Stimulated activated CD4-positive, alpha-beta T cell treated with anti-CD3 and anti-CD28 coated beads, Interleukin-12 subunit alpha, Interleukin-12 subunit beta, amount 100 ng/mL, for 48 hours (primary cell): ENCODE data around the gene SPZ1.
"Not testable (repeated sequence)": the region's sequence is repeated elsewhere in the genome, so short reads cannot be mapped to it uniquely, and the experiment has no call there.

Experiments
- DNase-seq, 3 donors: peaks; one replicate each; pipeline ENCODE4 v3.0.0-alpha.2; 2020; ENCODE audit warnings: low read depth in 2 of 3, low spot score in 1 of 3

Gene SPZ1, protein sequence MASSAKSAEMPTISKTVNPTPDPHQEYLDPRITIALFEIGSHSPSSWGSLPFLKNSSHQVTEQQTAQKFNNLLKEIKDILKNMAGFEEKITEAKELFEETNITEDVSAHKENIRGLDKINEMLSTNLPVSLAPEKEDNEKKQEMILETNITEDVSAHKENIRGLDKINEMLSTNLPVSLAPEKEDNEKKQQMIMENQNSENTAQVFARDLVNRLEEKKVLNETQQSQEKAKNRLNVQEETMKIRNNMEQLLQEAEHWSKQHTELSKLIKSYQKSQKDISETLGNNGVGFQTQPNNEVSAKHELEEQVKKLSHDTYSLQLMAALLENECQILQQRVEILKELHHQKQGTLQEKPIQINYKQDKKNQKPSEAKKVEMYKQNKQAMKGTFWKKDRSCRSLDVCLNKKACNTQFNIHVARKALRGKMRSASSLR

DNA sequence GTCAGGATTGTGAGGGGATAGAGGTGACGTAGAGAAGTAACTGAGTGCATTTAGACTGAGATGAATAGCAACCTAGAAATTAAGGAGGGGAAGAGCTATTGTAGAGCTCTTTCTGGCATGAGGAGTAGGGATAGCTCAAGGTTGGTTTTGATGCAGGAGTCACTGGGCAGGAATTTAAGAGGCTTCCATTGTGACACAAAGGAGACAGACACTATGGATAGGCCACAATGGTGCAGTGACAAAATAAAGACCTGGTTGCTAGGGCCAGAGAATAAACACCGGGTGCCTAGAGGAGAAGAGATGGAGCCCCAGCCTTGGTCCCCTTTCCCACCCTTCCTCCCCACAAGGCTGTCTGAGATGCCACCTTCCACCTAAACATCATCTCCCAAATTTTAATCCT lies at the start of gene SPZ1:
SPZ1 (plus strand) TSS at position 301 of the 400 bp plus-strand sequence. CDS start 214 bp downstream, outside the sequence.
- DNase-seq, result no peak

DNA sequence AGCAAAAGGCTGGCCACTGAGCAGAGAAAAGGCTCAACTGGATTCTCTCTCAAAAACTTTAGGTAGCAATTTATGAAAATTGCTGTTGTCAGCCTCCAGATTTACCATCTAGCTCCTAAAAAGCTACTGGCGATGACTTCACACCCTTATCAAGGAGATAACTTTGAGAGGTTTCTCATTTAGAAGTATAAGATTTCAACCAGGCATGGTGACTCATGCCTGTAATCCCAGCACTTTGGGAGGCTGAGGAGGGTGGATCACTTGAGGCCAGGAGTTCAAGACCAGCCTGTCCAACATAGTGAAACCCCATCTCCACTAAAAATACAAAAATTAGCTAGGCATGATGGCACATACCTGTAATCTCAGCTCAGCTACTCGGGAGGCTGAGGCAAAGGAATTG lies 49.3 kb upstream of the SPZ1 start:
- DNase-seq, result not testable (repeated sequence)

DNA sequence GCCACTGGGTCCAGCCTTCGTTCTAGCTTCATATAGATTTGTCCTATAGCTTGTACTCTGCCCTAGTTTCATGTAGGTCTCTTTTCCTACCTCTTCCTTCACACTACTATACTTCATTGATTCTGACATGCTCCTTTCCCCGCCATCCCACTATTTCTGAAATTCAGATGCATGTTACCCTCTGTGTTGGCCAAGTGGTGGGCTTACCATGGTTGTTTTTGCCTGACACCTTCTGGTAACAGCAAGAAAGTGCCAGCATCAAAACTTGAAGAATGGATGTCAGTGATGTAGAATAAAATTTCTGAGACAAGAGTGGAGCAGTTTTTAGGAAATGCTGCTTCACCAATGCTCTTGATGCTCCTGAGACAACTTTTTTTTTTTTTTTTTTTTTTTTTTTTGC lies 44.5 kb upstream of the SPZ1 start:
- DNase-seq, result no peak

DNA sequence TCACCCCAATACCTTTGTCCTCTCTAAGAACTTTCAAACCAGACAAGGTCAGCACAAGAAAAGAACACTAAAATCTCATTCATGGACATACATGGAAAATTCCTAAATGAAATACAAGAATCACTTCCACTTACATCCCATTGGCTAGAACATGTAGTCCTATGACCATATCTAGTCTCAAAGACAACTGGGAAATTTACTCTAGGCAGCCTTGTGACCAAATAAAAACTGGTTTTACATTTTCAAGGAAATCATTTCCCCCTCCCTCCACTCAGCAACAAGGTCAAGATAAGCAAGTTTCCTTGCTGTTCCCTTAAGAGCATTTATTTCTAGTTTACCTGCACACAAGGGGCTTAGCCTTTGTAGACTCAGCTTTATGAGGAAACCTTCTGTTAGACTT lies 43.6 kb upstream of the SPZ1 start:
- no peak for DNase-seq

DNA sequence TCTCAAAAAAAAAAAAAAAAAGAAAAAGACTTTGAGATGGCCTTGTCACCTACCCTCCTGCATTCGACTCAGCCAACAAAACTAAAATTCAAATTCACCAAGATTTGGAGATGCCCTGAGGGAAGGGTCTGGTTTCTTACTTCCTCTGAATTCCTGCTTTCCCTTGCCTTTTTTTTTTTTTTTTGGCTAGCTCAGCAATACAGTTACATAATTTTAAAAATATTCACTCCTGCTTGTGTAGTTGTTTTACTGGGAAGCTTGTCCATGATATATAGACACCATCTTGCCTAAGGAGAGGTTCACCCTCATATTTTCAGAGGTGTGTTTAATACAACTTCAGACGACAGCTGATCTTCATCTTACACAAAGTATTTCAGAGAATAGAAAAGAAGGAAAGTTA lies 42.6 kb upstream of the SPZ1 start:
- DNase-seq, result no peak

DNA sequence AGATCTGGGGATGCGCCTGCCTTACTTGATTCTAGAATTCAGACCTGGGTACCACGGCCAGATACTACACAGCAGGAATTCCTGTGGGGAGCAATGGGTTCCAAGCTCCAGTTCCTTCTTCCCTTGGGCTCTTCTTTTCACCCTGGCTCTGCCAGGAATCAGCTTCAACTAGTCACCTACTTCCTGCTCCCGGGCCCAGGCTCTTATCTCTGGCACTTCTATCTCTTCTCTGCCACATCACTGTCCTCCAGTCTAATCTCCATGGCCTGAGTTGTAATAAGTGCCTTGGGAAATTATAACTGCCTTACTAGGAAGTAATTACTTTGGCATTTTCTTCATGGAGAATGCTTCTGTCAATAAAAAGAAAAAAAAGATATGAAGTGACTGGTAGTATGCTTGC lies 37.7 kb upstream of the SPZ1 start:
- DNase-seq, result no peak

DNA sequence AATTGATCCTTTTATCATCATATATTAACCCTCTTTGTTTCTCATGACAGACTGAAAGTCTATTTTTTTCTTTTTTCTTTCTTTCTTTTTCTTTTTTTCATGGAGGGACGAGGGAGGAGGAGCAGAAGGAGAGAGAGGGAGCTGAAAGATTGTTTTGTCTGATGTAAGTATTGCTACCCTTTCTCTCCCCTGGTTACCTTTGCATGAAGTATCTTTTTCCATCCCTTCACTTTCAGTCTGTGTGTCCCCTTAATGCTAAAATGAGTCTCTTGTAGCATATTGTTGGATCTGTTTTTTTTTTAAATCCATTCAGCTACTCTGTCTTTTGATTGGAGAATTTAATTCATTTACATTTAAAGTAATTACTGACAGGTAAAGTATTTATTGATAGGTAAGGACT lies 36.4 kb upstream of the SPZ1 start:
- DNase-seq, result no peak

DNA sequence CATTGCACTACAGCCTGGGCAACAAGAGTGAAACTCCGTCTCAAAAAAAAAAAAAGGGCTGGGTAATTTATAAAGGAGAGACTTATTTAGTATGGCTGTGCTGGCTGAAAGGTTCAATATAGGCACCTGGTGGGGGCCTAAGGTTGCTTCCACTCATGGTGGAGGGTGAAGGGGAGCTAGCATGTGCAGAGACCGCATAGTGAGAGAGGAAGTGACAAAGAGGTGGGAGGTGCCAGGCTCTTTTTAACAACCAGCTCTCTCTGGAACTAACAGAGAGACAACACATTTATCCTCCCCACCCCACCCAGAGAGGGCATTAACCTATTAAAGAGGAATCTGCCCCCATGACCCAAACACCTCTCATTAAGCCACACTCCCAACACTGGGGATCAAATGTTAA lies 35.1 kb upstream of the SPZ1 start:
- peak in 1 of 3 donors; percentile 12 for DNase-seq

DNA sequence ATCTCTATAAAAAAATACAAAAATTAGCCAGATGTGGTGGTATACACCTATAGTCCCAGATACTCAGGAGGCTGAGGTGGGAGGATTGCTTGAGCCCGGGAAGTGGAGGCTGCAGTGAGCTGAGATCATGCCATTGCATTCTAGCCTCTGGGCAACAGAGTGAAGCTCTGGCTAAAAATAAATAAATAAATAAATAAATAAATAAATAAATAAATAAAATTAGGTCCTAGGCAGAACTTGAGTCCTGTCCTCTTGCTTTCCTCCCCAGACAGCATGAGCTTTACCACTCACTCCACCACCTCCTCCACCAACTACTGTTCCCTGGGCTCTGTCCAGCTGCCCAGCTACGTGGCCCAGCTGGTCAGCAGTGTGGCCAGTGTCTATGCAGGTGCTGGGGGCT lies 31.6 kb upstream of the SPZ1 start:
- no peak for DNase-seq

DNA sequence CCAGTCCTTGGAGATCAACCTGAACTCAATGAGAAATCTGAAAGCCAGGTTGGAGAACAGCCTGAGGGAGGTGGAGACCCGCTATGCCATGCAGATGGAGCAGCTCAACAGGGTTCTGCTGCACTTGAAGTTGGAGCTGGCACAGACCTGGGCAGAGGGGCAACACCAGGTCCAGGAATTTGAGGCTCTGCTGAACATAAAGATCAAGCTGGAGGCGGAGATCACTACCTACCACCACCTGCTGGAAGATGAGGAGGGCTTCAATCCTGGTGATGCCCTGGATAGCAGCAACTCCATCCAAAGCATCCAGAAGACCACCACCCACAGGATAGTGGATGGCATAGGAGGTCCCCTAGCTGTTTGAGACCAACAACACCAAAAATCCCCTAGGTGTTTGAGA lies 30.5 kb upstream of the SPZ1 start:
- no peak for DNase-seq

DNA sequence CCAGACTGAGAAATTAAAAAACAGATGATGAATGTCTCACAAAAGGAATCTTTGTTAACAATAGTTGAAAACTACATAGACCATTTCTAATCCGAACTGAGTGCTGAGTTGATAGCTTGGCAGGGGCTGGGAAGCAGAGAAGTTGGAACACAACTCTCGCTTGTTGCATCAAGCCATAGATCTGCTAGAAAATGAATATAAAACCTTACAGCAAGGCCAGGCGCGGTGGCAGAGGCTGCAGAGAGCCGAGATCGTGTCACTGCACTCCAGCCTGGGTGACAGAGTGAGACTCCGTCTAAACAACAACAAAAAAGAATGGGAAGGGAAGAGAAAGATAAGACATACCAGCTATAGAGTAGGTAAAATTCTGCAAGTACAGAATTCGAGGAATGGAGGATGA lies 28.0 kb upstream of the SPZ1 start:
- DNase-seq, result no peak

DNA sequence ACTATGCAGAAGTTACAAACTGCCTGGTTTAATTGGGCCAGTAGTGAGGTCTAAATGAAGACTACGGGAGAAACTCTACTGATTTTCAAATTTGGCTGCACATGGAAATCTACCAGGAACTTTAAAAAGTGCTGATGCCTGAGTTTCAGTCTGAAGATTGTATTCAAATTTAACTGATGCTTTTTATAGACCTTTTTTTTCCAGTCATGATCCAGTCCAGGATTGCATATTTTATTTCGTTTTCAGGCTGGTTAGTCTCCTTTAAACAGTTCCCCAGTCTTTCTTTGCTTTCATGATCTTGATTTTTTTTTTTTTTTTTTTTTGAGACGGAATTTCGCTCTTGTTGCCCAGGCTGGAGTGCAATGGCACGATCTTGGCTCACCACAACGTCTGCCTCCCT lies 23.7 kb upstream of the SPZ1 start:
- no peak for DNase-seq

DNA sequence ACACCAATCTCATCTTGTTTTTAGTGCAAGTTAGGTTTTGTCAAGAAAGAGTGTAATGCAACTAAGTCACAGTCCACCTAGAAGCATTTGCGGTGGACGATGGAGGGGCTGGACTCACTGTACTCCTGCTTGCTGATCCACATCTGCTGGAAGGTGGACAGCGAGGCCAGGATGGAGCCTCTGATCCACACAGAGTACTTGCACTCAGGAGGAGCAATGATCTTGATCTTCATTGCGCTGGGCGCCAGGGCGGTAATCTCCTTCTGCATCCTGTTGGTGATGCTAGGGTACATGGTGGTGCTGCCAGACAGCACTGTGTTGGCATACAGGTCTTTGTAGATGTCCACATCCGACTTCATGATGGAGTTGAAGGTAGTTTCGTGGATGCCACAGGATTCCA lies 20.2 kb upstream of the SPZ1 start:
- no peak for DNase-seq

DNA sequence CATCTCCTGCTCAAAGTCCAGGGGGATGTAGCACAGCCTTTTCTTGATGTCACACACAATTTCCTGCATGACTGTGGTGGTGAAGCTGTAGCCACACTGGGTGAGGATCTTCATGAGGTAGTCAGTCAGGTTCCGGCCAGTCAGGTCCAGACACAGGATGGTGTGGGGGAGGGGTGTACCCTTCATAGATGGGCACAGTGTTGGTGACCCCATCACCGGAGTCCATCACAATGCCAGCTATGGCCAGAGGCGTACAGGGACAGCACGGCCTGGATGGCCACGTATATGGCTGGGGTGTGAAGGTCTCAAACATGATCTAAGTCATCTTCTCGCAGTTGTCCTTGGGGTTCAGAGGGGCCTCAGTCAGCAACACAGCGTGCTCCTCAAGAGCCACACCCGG lies 19.7 kb upstream of the SPZ1 start:
- no peak for DNase-seq

DNA sequence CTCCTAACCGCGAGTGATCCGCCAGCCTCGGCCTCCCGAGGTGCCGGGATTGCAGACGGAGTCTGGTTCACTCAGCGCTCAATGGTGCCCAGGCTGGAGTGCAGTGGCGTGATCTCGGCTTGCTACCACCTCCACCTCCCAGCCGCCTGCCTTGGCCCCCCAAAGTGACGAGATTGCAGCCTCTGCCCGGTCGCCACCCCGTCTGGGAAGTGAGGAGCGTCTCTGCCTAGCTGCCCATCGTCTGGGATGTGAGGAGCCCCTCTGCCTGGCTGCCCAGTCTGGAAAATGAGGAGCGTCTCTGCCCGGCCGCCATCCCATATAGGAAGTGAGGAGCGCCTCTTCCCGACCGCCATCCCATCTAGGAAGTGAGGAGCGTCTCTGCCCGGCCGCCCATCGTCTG lies 19.0 kb upstream of the SPZ1 start:
- not testable (repeated sequence) for DNase-seq

DNA sequence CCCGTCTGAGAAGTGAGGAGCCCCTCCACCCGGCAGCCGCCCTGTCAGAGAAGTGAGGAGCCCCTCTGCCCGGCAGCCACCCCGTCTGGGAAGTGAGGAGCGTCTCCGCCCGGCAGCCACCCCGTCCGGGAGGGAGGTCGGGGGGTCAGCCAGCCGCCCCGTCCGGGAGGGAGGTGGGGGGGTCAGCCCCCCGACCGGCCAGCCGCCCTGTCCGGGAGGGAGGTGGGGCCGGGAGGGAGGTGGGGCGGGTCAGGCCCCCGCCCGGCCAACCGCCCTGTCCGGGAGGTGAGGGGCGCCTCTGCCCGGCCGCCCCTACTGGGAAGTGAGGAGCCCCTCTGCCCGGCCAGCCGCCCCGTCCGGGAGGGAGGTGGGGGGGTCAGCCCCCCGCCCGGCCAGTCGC lies 18.5 kb upstream of the SPZ1 start:
- DNase-seq, result not testable (repeated sequence)

DNA sequence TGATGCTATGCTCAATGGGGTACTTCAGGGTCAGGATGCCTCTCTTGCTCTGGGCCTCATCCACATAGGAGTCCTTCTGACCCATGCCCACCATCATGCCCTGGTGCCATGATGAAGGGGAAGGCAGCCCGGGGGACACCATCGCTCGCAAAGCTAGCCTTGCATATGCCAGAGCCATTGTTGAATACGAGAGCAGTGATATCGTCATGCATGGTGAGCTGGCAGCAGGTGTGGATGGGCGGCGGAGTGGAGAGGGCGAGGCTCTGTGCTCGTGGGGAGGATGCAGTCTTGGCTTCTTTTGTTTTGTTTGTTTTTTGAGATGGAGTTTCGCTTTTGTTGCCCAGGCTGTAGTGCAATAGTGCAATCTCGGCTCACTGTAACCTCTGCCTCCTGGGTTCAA lies 17.2 kb upstream of the SPZ1 start:
- no peak for DNase-seq

DNA sequence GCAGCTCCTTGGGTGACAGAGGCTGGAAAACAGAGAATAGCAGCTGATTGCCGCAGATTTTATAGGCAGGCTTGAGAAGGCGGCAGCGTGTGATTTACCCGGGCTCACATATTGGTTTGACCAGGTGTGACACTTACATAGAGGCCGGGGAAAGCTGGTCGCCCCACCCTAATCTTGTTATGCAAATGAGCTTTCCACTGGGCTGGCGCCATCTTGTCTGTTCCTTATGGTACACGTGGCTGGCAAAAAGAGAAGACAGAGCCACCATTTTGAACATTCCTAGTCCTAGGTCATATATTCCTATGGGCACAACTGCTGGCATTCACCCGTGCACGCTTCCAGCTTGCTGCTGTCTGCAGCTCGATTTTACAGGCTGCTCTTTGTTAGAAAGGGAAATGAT lies 11.3 kb upstream of the SPZ1 start:
- DNase-seq, result no peak

DNA sequence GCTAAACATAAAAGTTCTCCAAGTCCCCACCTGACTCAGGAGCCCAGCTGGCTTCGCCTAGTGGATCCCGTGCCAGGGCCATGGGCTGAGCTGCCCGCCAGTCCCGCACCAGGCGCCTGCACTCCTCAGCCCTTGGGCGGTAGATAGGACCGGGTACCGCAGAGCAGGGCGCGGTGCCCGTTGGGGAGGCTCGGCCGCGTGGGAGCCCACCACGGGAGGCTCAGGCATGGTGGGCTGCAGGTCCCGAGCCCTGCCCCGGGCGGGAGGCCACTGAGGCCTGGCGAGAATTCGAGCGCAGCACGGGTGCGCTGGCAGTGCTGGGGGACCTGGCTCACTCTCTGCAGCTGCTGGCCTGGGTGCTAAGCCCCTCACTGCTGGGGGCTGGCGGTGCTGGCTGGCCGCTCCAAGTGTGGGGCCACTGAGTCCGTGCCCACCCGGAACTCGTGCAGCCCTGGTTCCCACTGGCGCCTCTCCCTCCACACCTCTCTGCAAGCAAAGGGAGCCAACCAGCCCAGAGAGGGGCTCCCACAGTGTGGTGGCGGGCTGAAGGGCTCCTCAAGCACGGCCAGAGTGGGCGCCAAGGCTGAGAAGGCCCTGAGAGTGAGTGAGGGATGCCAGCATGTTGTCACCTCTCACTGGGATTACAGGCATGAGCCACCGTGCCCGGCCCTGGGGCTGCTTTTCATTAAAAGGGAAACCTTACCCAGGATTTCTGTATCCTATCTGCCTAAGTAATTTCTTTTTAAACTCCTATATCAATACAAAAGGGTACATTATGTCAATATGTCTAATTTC lies 9.7 kb upstream of the SPZ1 start:
- no peak for DNase-seq

DNA sequence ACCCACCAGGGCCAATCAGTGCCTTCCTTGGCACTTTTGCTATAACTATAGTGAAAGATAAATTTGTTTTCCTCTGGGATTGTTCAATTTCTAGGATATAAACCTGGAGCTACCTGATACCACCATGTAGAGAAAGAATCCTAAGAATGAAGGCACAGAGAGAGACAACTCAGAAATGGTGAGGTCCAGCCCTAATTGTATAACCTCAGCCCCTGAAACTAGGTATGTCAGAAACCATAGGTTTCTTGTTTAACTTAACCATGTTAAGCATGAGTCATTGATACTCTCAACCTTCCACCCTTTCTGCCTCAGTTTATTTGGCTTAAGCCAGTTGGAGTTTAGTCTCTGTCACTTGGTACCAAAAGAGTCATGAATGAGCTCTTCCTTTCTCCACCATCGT lies 4.6 kb upstream of the SPZ1 start:
- DNase-seq, result no peak

DNA sequence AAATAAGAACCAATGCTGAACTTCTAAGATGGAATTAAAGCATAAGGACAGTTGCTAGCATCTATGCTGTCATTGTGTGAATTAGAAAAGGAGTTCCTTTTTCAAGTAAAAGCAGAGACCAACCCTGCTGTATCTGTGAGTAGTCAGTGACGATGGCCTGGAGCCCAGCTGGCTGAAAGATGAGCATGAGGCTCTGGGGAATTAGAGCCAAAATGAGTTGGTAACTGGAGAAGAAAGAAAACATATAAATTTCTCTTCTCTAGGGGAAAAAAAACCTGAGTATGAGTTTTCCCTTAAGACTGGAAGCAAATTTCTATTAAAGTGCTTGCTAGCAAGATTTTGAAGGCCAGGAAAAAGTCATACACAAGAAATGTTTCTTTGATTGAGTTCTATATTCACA lies 1.6 kb upstream of the SPZ1 start:
- no peak for DNase-seq

DNA sequence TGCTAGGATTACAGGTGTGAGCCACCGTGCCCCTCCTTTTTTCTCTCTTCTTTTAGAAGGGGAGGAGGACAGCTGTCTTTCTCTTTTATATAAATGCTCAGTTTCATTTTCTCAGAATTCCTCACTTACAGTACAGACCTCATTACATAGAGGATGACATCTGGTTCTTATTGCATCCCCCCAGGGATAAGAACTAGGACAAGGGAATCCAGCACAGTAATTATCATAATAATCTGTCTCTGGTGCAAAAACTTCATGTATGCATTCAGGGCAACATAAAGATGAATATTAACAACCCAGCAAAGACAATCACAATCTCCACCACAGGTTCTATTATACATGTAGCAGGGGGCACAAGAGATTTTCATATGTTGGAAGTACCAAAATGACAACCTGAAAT lies 5.1 kb downstream of the SPZ1 start:
- no peak for DNase-seq

DNA sequence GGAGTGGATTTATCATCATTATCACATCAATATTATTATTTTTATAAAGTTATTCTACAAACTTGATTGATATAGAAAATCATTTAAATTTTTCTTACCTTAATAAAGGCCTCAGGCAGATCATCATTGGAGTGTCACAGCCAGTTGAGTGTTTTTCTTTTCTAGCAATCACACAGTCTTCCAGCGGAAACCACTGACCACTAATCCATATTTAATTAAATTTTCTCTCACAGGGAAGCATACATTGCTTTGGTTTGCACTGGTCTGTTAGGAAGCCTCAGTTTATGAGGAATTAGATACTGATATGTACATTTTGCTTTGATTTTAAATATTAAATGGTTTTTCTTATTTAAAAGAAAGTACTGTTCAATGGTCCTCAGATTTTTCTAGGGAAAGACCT lies 6.7 kb downstream of the SPZ1 start:
- no peak for DNase-seq
